ELF-1 (cell line): ENCODE results near the gene TMEM233.
"Not testable (repeated sequence)": the region's sequence is repeated elsewhere in the genome, so short reads cannot be mapped to it uniquely, and the experiment has no call there.

Experiments used
- DNase-seq: peaks from one replicate; pipeline ENCODE4 v3.0.0-alpha.2; 2016; ENCODE audit warnings: low read depth, low spot score

Gene TMEM233

GRCh38 chr12:119609358-119609757 is 15.8 kb downstream of the TMEM233 start:
- DNase-seq, result no peak

GRCh38 chr12:119613319-119613936 is 19.9 kb downstream of the TMEM233 start:
- DNase-seq, result no peak

GRCh38 chr12:119614705-119615104 is 21.1 kb downstream of the TMEM233 start:
- no peak for DNase-seq

GRCh38 chr12:119615518-119616475 is 22.2 kb downstream of the TMEM233 start:
- DNase-seq, result no peak

GRCh38 chr12:119618328-119618896 is 24.8 kb downstream of the TMEM233 start:
- not testable (repeated sequence) for DNase-seq

- DNase-seq, result no peak
These were observed 26.9 kb downstream of the TMEM233 start for GRCh38 chr12:119620490-119620889.

- no peak for DNase-seq
These were observed 28.3 kb downstream of the TMEM233 start for GRCh38 chr12:119621878-119622277.

GRCh38 chr12:119624966-119625365 is 31.4 kb downstream of the TMEM233 start:
- no peak for DNase-seq

- DNase-seq, result no peak
These were observed 33.6 kb downstream of the TMEM233 start for GRCh38 chr12:119627019-119627643.

GRCh38 chr12:119627686-119628085 is 34.1 kb downstream of the TMEM233 start:
- DNase-seq, result no peak

- DNase-seq, result no peak
These were observed 36.7 kb downstream of the TMEM233 start for GRCh38 chr12:119630223-119630780.

- DNase-seq, result no peak
These were observed 37.5 kb downstream of the TMEM233 start for GRCh38 chr12:119630962-119631550.

GRCh38 chr12:119631930-119632678 is 38.5 kb downstream of the TMEM233 start:
- no peak for DNase-seq

- no peak for DNase-seq
These were observed 41.2 kb downstream of the TMEM233 start for GRCh38 chr12:119634743-119635142.

- no peak for DNase-seq
These were observed 49.4 kb downstream of the TMEM233 start for GRCh38 chr12:119642986-119643385.

- DNase-seq, result no peak
These were observed 51.4 kb downstream of the TMEM233 start for GRCh38 chr12:119644930-119645329.

GRCh38 chr12:119645535-119646059 is 52.0 kb downstream of the TMEM233 start:
- DNase-seq, result no peak

GRCh38 chr12:119649202-119649808 is 55.7 kb downstream of the TMEM233 start:
- DNase-seq, result no peak

GRCh38 chr12:119652665-119653064 is 59.1 kb downstream of the TMEM233 start:
- DNase-seq, result no peak

- DNase-seq, result not testable (repeated sequence)
These were observed 63.4 kb downstream of the TMEM233 start for GRCh38 chr12:119657001-119657400.
